Measurements from ENCODE around the gene PRKG1.
"Not testable (repeated sequence)": the region's sequence is repeated elsewhere in the genome, so short reads cannot be mapped to it uniquely, and the experiment has no call there.

The PRKG1 gene

GRCh38 chr10:51547941-51548340 lies 473.7 kb downstream of the PRKG1 start:
- no peaks in the 10 kb centered on the region for H3K36me3 Mint-ChIP-seq (ENCODE audit: low read depth)
- no peaks in the 10 kb centered on the region for H3K9me3 Mint-ChIP-seq
- no peak for DNase-seq
- no peak overlapping the region for H3K27ac Mint-ChIP-seq
- no peak overlapping the region for H3K4me3 Mint-ChIP-seq
- H3K4me1 Mint-ChIP-seq (ENCODE audit: low read depth): no peaks in the 10 kb centered on the region
- H3K27me3 Mint-ChIP-seq: no peaks in the 10 kb centered on the region

GRCh38 chr10:51552879-51553278 lies 478.6 kb downstream of the PRKG1 start:
- H3K27me3 Mint-ChIP-seq: peaks cover 2% of the 10 kb centered on the region
- no peak overlapping the region for H3K4me3 Mint-ChIP-seq
- H3K4me1 Mint-ChIP-seq (ENCODE audit: low read depth): no peaks in the 10 kb centered on the region
- H3K9me3 Mint-ChIP-seq: no peaks in the 10 kb centered on the region
- H3K27ac Mint-ChIP-seq: no peak overlapping the region
- H3K36me3 Mint-ChIP-seq (ENCODE audit: low read depth): no peaks in the 10 kb centered on the region
- no peak for DNase-seq

GRCh38 chr10:51564896-51565510 lies 490.7 kb downstream of the PRKG1 start:
- Mint-ChIP-seq H3K4me3 (no peak overlapping the region), H3K4me1 (ENCODE audit: low read depth) (no peaks in the 10 kb centered on the region), H3K9me3 (no peaks in the 10 kb centered on the region), H3K36me3 (ENCODE audit: low read depth) (no peaks in the 10 kb centered on the region), H3K27ac (no peak overlapping the region), H3K27me3 (peaks cover 4% of the 10 kb centered on the region)
- no peak for DNase-seq

GRCh38 chr10:51567271-51567670 lies 493.0 kb downstream of the PRKG1 start:
- no peaks in the 10 kb centered on the region for H3K4me1 Mint-ChIP-seq (ENCODE audit: low read depth)
- DNase-seq: no peak
- H3K4me3 Mint-ChIP-seq: no peak overlapping the region
- H3K9me3 Mint-ChIP-seq: no peaks in the 10 kb centered on the region
- H3K27ac Mint-ChIP-seq: no peak overlapping the region
- H3K27me3 Mint-ChIP-seq: peaks cover 4% of the 10 kb centered on the region
- H3K36me3 Mint-ChIP-seq (ENCODE audit: low read depth): no peaks in the 10 kb centered on the region

GRCh38 chr10:51569467-51569866 lies 495.2 kb downstream of the PRKG1 start:
- H3K36me3 Mint-ChIP-seq (ENCODE audit: low read depth): no peaks in the 10 kb centered on the region
- no peaks in the 10 kb centered on the region for H3K9me3 Mint-ChIP-seq
- peaks cover under 1% of the 10 kb centered on the region for H3K27me3 Mint-ChIP-seq
- no peak overlapping the region for H3K4me3 Mint-ChIP-seq
- no peak for DNase-seq
- no peak overlapping the region for H3K27ac Mint-ChIP-seq
- no peaks in the 10 kb centered on the region for H3K4me1 Mint-ChIP-seq (ENCODE audit: low read depth)

GRCh38 chr10:51574248-51575048 lies 500.2 kb downstream of the PRKG1 start:
- H3K27me3 Mint-ChIP-seq: no peaks in the 10 kb centered on the region
- DNase-seq: no peak
- H3K4me1 Mint-ChIP-seq (ENCODE audit: low read depth): no peaks in the 10 kb centered on the region
- no peaks in the 10 kb centered on the region for H3K9me3 Mint-ChIP-seq
- H3K27ac Mint-ChIP-seq: no peak overlapping the region
- no peak overlapping the region for H3K4me3 Mint-ChIP-seq
- no peaks in the 10 kb centered on the region for H3K36me3 Mint-ChIP-seq (ENCODE audit: low read depth)

- H3K4me1 Mint-ChIP-seq (ENCODE audit: low read depth): not testable (repeated sequence)
Observed at GRCh38 chr10:51581196-51581595, 506.9 kb downstream of the PRKG1 start.

GRCh38 chr10:51583976-51584375 lies 509.7 kb downstream of the PRKG1 start:
- no peak overlapping the region for H3K27ac Mint-ChIP-seq
- H3K4me3 Mint-ChIP-seq: no peak overlapping the region
- H3K27me3 Mint-ChIP-seq: peaks cover 3% of the 10 kb centered on the region
- peaks cover 11% of the 10 kb centered on the region for H3K9me3 Mint-ChIP-seq
- H3K4me1 Mint-ChIP-seq (ENCODE audit: low read depth): no peaks in the 10 kb centered on the region
- no peak for DNase-seq
- H3K36me3 Mint-ChIP-seq (ENCODE audit: low read depth): no peaks in the 10 kb centered on the region

More at GRCh38 chr10:51581196-51581595, 506.9 kb downstream of the PRKG1 start:
- not testable (repeated sequence) for H3K4me3 Mint-ChIP-seq; H3K27ac Mint-ChIP-seq; H3K27me3 Mint-ChIP-seq; H3K36me3 Mint-ChIP-seq (ENCODE audit: low read depth); DNase-seq
- peaks cover 11% of the 10 kb centered on the region for H3K9me3 Mint-ChIP-seq

GRCh38 chr10:51585742-51586141 lies 511.5 kb downstream of the PRKG1 start:
- peaks cover 10% of the 10 kb centered on the region for H3K9me3 Mint-ChIP-seq
- no peaks in the 10 kb centered on the region for H3K36me3 Mint-ChIP-seq (ENCODE audit: low read depth)
- H3K4me3 Mint-ChIP-seq: no peak overlapping the region
- H3K27me3 Mint-ChIP-seq: peaks cover 5% of the 10 kb centered on the region
- no peak overlapping the region for H3K27ac Mint-ChIP-seq
- DNase-seq: no peak
- no peaks in the 10 kb centered on the region for H3K4me1 Mint-ChIP-seq (ENCODE audit: low read depth)

GRCh38 chr10:51588984-51589383 lies 514.7 kb downstream of the PRKG1 start:
- Mint-ChIP-seq H3K36me3 (ENCODE audit: low read depth) (no peaks in the 10 kb centered on the region), H3K4me1 (ENCODE audit: low read depth) (no peaks in the 10 kb centered on the region), H3K9me3 (no peaks in the 10 kb centered on the region), H3K4me3 (no peak overlapping the region), H3K27me3 (peaks cover 3% of the 10 kb centered on the region), H3K27ac (no peak overlapping the region)
- DNase-seq: no peak

GRCh38 chr10:51590818-51591217 lies 516.5 kb downstream of the PRKG1 start:
- Mint-ChIP-seq H3K9me3 (no peaks in the 10 kb centered on the region), H3K27ac (no peak overlapping the region), H3K27me3 (peaks cover 3% of the 10 kb centered on the region), H3K4me1 (ENCODE audit: low read depth) (no peaks in the 10 kb centered on the region), H3K4me3 (no peak overlapping the region), H3K36me3 (ENCODE audit: low read depth) (no peaks in the 10 kb centered on the region)
- no peak for DNase-seq

- Mint-ChIP-seq H3K27ac (no peak overlapping the region), H3K27me3 (no peaks in the 10 kb centered on the region), H3K9me3 (no peaks in the 10 kb centered on the region), H3K4me3 (no peak overlapping the region), H3K36me3 (ENCODE audit: low read depth) (no peaks in the 10 kb centered on the region), H3K4me1 (ENCODE audit: low read depth) (no peaks in the 10 kb centered on the region)
- DNase-seq: no peak
Observed at GRCh38 chr10:51596695-51597094, 522.4 kb downstream of the PRKG1 start.

GRCh38 chr10:51599647-51600046 lies 525.4 kb downstream of the PRKG1 start:
- H3K36me3 Mint-ChIP-seq (ENCODE audit: low read depth): no peaks in the 10 kb centered on the region
- no peak for DNase-seq
- H3K4me1 Mint-ChIP-seq (ENCODE audit: low read depth): no peaks in the 10 kb centered on the region
- H3K27me3 Mint-ChIP-seq: no peaks in the 10 kb centered on the region
- no peak overlapping the region for H3K27ac Mint-ChIP-seq
- H3K9me3 Mint-ChIP-seq: no peaks in the 10 kb centered on the region
- no peak overlapping the region for H3K4me3 Mint-ChIP-seq

- Mint-ChIP-seq H3K9me3 (no peaks in the 10 kb centered on the region), H3K27ac (no peak overlapping the region), H3K27me3 (peaks cover under 1% of the 10 kb centered on the region), H3K4me1 (ENCODE audit: low read depth) (no peaks in the 10 kb centered on the region), H3K4me3 (no peak overlapping the region), H3K36me3 (ENCODE audit: low read depth) (no peaks in the 10 kb centered on the region)
- DNase-seq: no peak
Observed at GRCh38 chr10:51602326-51602725, 528.0 kb downstream of the PRKG1 start.

GRCh38 chr10:51604579-51604978 lies 530.3 kb downstream of the PRKG1 start:
- no peaks in the 10 kb centered on the region for H3K9me3 Mint-ChIP-seq
- no peaks in the 10 kb centered on the region for H3K4me1 Mint-ChIP-seq (ENCODE audit: low read depth)

More at GRCh38 chr10:51604579-51604978, 530.3 kb downstream of the PRKG1 start:
- DNase-seq: no peak
- Mint-ChIP-seq H3K27ac (no peak overlapping the region), H3K4me3 (no peak overlapping the region), H3K36me3 (ENCODE audit: low read depth) (no peaks in the 10 kb centered on the region), H3K27me3 (peaks cover 7% of the 10 kb centered on the region)
